Psoas muscle (tissue), 8 donors: ENCODE measurements around the gene MAGI2. TPM values are rescaled to one million over a fixed set of nuclear protein-coding genes. Genes with fewer than 3 reads are reported as not detected.

Experiments
- ATAC-seq, 4 donors: fragments of 200-7000 bp; cut with Tn5 transposase; one replicate each; pipeline ENCODE4 v1.9.1; 2020; ENCODE audit warnings: moderate library complexity in 3 of 4, mild to moderate bottlenecking in 2 of 4
- DNase-seq, 2 donors: peaks; one replicate each; pipeline ENCODE4 v3.0.0-alpha.2; 2020
- H3K27ac ChIP-seq: fragments of 200-600 bp; one replicate; pipeline ENCODE4 v1.8.0; 2022
- H3K27me3 ChIP-seq, 3 donors: fragments of 200-600 bp in 1 of 3; one replicate each; pipeline versions ENCODE4 v1.6.1 to v1.8.0; 2013 to 2022; ENCODE audit warnings: low read length in 2 of 3, mild to moderate bottlenecking in 2 of 3, moderate library complexity in 1 of 3; ENCODE audit not compliant: insufficient read depth in 3 of 3
- H3K36me3 ChIP-seq, 2 donors: fragments of 200-600 bp in 1 of 2; one replicate each; pipeline versions ENCODE4 v1.6.1 to v1.8.0; 2013 to 2022; ENCODE audit warnings: low read depth in 1 of 2, mild to moderate bottlenecking in 1 of 2, moderate library complexity in 1 of 2; ENCODE audit not compliant: insufficient read depth in 1 of 2
- H3K4me1 ChIP-seq: fragments of 200-600 bp; one replicate; pipeline ENCODE4 v1.8.0; 2022
- H3K4me3 ChIP-seq: fragments of 200-600 bp; one replicate; pipeline ENCODE4 v1.8.0; 2022; ENCODE audit warnings: mild to moderate bottlenecking
- H3K9me3 ChIP-seq: fragments of 200-600 bp; one replicate; pipeline ENCODE4 v1.8.0; 2022
- WGBS, 3 donors: extraction: QIAGEN DNeasy Blood & Tissue Kit; methylation state at CpG; one replicate each; pipeline versions ENCODE4 v1.1.6 to v1.1.7; 2013; 5-methylcytosine and 5-hydroxymethylcytosine counted together
- intact Hi-C, 2 donors: fragments of 100-400 bp; cut with DNase I; formaldehyde crosslinking; loops; one replicate each; pipeline versions ENCODE4 v1.11.0 to v1.14.2; 2022
- polyA plus RNA-seq, 3 donors: library from polyadenylated mRNA; stranded (reverse); fragments of 200-250 nt; gene quantifications; one replicate each; pipeline ENCODE4 v1.2.3, GENCODE V29; 2013
- total RNA-seq, 4 donors: library from RNA; stranded (reverse); fragmentation: NEBNext Ultra II Directional in 2 of 4; extraction: Animal tissue kit (Norgen Biotek cat#: 25700) in 2 of 4; gene quantifications; one replicate each; pipeline versions ENCODE4 v1.2.1 to v1.2.4, GENCODE V29; 2021 to 2023
- TF ChIP-seq, protein P1 (sequence below): fragments of 200-600 bp; IDR thresholded peaks from one replicate; pipeline ENCODE4 v1.8.0; 2022; ENCODE audit warnings: antibody characterized with exemption
- donor health status: healthy with polysubstance abuse.
- donor health status: DM: no; HTN: no; CAD: no; lungs with moderate emphysema.
- donor health status: Bipolar disorder and iron deficiency.
- donor health status: healthy.
- donor health status: DM: yes; HTN: yes; CAD: no.
- donor health status: DM: no; HTN: no; CAD: no.
- donor health status: DM: no; HTN: no; CAD: no.
- donor health status: DM: yes; HTN: yes; CAD: no.

MAGI2 gene
- total and polyA plus RNA-seq, 7 donors, result 0.46 to 2.5 (median 1.4) TPM

DNA sequence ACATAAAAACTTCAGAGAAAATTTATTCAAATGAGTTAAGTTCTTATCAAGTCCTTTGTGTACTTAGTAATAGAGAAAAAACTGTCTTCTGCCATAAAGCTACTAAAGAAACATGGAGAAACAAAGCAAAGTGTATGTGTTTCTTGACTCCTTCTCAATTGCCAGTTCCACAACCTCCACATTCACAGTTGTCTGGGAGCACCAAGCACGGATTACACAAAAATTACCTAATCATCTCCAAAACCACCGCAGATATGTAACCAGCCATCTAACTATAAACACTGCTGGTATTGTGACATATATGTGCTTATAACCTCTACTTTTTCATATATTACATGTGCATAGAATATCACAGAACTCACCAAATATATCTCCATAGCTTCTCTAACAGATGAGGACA, 23.1 kb downstream of the MAGI2 start:
- intact Hi-C loops, result no loop called here
- H3K4me1 ChIP-seq, result no peaks in the 10 kb centered on the region
- H3K27ac ChIP-seq, result no peak overlapping the region
- DNase-seq (no peak), ATAC-seq (no peak)
- TF ChIP-seq, protein P1, sequence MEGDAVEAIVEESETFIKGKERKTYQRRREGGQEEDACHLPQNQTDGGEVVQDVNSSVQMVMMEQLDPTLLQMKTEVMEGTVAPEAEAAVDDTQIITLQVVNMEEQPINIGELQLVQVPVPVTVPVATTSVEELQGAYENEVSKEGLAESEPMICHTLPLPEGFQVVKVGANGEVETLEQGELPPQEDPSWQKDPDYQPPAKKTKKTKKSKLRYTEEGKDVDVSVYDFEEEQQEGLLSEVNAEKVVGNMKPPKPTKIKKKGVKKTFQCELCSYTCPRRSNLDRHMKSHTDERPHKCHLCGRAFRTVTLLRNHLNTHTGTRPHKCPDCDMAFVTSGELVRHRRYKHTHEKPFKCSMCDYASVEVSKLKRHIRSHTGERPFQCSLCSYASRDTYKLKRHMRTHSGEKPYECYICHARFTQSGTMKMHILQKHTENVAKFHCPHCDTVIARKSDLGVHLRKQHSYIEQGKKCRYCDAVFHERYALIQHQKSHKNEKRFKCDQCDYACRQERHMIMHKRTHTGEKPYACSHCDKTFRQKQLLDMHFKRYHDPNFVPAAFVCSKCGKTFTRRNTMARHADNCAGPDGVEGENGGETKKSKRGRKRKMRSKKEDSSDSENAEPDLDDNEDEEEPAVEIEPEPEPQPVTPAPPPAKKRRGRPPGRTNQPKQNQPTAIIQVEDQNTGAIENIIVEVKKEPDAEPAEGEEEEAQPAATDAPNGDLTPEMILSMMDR, result no peak
- no peaks in the 10 kb centered on the region for H3K36me3 ChIP-seq
- no peaks in the 10 kb centered on the region for H3K27me3 ChIP-seq
- H3K9me3 ChIP-seq, result no peaks in the 10 kb centered on the region
- no peak overlapping the region for H3K4me3 ChIP-seq
- WGBS, 3 donors, result 87 to 88% (median 87%) methylated on average over 2 of the region's 2 CpGs

- H3K27me3 ChIP-seq, result no peaks in the 10 kb centered on the region
- no peaks in the 10 kb centered on the region for H3K4me1 ChIP-seq
- TF ChIP-seq, protein P1, result no peak
- no peak for DNase-seq
- H3K36me3 ChIP-seq, result no peaks in the 10 kb centered on the region
- intact Hi-C loops, result no loop called here
- no peak overlapping the region for H3K4me3 ChIP-seq
- 68 to 80% (median 72%) methylated on average over 7 of the region's 7 CpGs for WGBS, 3 donors
- no peak overlapping the region for H3K27ac ChIP-seq
- no peaks in the 10 kb centered on the region for H3K9me3 ChIP-seq
- ATAC-seq, result no peak
These were observed 27.8 kb downstream of the MAGI2 start for GRCh38 chr7:79425665-79426064.

- ATAC-seq (no peak), DNase-seq (no peak)
- Histone ChIP-seq H3K27ac (no peak overlapping the region), H3K27me3 (no peaks in the 10 kb centered on the region), H3K4me1 (no peaks in the 10 kb centered on the region), H3K36me3 (no peaks in the 10 kb centered on the region), H3K4me3 (no peak overlapping the region), H3K9me3 (no peaks in the 10 kb centered on the region)
- intact Hi-C loops, result no loop called here
- whole genome bisulfite sequencing, 3 donors, result 92 to 95% (median 93%) methylated on average over 3 of the region's 3 CpGs
- TF ChIP-seq, protein P1, result no peak
These were observed 31.7 kb downstream of the MAGI2 start for GRCh38 chr7:79421751-79422150.

DNA sequence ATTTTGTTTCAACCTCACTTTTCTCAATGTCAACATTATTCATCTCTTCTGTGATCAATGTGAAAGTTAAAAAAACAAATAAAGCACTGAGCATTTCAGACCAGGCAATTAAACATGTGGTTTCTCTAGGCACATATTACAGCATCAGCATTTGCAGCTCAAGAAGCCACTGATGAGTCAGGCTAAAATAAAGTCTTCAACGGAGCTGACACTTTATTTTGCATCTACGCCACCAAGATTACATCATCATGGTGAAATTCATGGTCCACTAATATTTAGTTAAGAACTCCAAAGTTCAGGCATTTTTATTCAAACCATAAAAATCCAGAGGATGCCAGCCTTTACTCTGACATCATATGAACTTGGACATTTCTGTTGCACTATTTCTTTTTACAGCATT, 33.0 kb downstream of the MAGI2 start:
- TF ChIP-seq, protein P1, result no peak
- Histone ChIP-seq H3K9me3 (no peaks in the 10 kb centered on the region), H3K4me3 (no peak overlapping the region), H3K27me3 (no peaks in the 10 kb centered on the region), H3K27ac (no peak overlapping the region), H3K4me1 (no peaks in the 10 kb centered on the region), H3K36me3 (no peaks in the 10 kb centered on the region)
- DNase-seq (no peak), ATAC-seq (no peak)
- 24 to 43% (median 29%) methylated on average over 2 of the region's 2 CpGs for WGBS, 3 donors
- intact Hi-C loops, result no loop called here

GRCh38 chr7:79414910-79415309, 38.6 kb downstream of the MAGI2 start:
- Histone ChIP-seq H3K9me3 (no peaks in the 10 kb centered on the region), H3K4me3 (no peak overlapping the region), H3K4me1 (no peaks in the 10 kb centered on the region), H3K36me3 (no peaks in the 10 kb centered on the region), H3K27me3 (no peaks in the 10 kb centered on the region), H3K27ac (no peak overlapping the region)
- intact Hi-C loops, result no loop called here
- TF ChIP-seq, protein P1, result no peak
- no peak for ATAC-seq
- no peak for DNase-seq
